GM21528 (cell line): Measurements from ENCODE around the gene C10orf105.

Experiments
- ATAC-seq: cut with Tn5 transposase; IDR thresholded peaks from one replicate; pipeline ENCODE4 v1.9.1; 2021; ENCODE audit warnings: mild to moderate bottlenecking, moderate library complexity; ENCODE audit not compliant: unreplicated experiment, low FRiP score

The C10orf105 gene

DNA sequence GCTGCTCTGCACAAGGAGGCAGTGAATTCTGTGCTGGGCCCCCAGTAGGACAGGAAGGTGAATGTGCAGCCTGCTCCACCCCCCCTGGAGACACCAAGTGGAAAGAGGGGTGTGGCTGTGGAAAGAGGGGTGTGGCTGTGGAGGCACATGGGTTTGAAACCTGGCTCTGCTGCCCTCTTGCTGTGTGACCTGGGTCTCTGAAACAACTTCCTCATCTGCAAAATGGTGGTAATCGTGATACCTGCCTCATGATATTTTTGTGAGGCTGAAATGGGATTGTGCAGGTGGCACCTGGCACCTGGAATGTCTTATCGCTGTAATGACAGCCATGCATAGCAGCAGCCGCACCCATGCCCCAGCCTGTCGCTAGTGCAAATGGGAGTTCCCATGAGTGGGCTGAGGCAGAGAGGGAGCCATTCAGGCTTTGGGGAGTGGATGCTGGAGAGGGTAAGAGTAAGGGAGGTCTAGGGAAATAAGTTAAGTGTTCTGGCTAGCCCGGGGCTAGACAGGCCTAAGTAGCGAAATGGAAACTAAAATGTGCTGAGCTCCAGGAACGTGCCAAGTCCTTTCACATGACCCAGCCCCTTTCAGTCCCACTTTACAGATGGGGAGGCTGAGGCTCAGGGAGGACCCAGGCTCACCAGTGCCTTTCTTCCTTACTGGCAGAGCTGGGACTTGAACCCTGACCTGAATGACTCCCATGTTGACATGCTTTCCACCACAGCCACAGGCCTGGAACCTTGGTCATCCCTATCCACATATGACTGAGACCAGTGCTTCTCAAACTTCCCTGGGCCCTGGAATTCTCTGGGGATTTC is 35.0 kb downstream of the C10orf105 start:
- no peak for ATAC-seq

DNA sequence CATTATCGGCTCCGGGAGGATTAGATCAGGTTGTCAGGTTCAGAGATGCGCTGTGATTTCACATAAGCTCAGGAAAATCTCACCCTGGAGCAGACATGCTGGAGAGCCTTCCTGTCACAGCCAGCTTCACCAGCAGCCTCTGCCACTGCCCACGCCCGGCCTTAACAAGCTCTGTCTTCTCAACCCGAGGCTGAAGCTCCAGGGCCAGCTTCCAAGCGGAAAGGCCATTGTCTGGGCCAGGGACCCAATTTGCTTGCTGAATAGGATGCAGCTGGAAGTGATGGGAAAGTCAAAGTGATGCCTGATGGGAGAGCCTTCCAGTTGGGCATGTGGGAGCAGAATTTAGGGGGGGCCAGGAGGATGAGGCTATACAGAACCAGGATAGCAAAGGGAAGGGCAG is 36.3 kb downstream of the C10orf105 start:
- no peak for ATAC-seq

- no peak for ATAC-seq
These were observed 37.6 kb downstream of the C10orf105 start for GRCh38 chr10:71681977-71682376.

GRCh38 chr10:71679425-71679824 is 40.2 kb downstream of the C10orf105 start:
- no peak for ATAC-seq

- no peak for ATAC-seq
These were observed 41.3 kb downstream of the C10orf105 start for GRCh38 chr10:71678057-71678805.

DNA sequence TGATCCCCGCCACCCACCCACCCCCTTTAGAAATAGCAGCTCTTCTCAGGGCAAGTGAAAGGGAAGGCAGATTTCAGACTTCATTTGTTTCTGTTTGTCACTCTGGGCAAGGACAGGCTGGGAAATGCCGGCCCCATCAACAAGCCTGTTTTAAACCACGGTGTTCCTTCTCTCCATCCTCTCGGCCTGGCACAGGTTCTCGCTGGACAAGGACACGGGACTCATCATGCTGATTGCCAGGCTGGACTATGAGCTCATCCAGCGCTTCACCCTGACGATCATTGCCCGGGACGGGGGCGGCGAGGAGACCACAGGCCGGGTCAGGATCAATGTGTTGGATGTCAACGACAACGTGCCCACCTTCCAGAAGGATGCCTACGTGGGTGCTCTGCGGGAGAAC is 42.3 kb downstream of the C10orf105 start:
- no peak for ATAC-seq

GRCh38 chr10:71675295-71675970 is 44.1 kb downstream of the C10orf105 start:
- ATAC-seq, result no peak

- no peak for ATAC-seq
These were observed 47.3 kb downstream of the C10orf105 start for GRCh38 chr10:71671994-71672946.

GRCh38 chr10:71667387-71667752 is 52.2 kb downstream of the C10orf105 start:
- ATAC-seq, result no peak

GRCh38 chr10:71666639-71667386 is 52.8 kb downstream of the C10orf105 start:
- ATAC-seq, result no peak

- no peak for ATAC-seq
These were observed 54.1 kb downstream of the C10orf105 start for GRCh38 chr10:71665456-71665855.

DNA sequence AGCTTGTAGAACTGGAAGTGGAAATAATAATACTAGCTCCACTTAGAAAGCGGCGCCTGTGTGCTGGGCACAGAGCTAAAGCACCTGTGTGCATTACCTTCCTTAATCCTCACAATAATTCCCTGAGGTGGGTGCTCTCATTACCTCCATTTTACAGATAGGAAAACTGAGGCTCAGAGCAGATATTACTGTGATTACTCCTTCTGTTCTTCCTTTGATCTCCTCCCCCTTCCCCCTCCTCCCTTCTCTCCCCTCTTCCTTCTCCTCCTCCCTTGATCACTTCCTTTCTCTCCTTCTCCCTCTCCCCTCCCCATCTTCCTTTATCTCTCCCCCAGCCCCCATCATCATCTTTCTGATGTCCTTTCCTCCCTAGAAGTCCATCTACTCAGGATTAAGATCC is 55.0 kb downstream of the C10orf105 start:
- ATAC-seq, result no peak

GRCh38 chr10:71663311-71663710 is 56.3 kb downstream of the C10orf105 start:
- ATAC-seq, result no peak

DNA sequence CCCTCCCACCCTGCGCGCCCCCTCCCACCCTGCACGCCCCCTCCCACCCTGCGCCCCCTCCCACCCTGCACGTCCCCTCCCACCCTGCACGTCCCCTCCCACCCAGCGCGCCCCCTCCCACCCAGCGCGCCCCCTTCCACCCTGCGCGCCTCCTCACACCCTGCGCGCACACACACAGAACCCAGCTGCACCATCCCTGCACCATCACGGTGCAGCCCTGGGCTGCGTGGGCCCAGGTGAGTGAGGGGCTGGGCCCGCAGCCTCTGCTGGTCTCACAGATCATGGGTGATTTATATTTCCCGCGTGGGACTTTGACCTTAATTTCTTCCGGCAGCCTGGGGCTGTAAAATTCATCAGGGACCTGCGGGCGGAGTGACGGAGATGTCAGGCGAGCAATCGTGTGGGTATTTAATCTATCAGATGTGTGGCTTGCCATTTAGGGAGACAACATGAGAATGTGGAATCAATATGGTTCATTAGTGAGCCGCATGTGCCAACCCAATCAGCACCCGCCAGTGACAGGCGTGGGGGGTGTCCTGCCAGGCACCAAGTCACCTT is 57.7 kb downstream of the C10orf105 start:
- ATAC-seq, result no peak
